SU-DHL-6 (cell line): Measurements from ENCODE around the gene CACNG3.

Experiments
- H2AFZ ChIP-seq: fragments of 200-600 bp; sonication (generic); 2 replicates; pipeline ENCODE4 v1.6.1; 2014; ENCODE audit warnings: low read depth, mild to moderate bottlenecking, moderate library complexity, mixed read lengths, antibody characterized with exemption, low read length; ENCODE audit not compliant: severe bottlenecking
- H3F3A ChIP-seq: fragments of 200-600 bp; shearing (Covaris generic); 2 replicates; pipeline ENCODE4 v1.6.0; 2016; ENCODE audit warnings: antibody characterized with exemption, mild to moderate bottlenecking; ENCODE audit not compliant: insufficient read depth
- H3K27ac ChIP-seq: fragments of 200-600 bp; sonication (generic); 2 replicates; pipeline ENCODE4 v1.5.1; 2016; ENCODE audit warnings: low read depth, mild to moderate bottlenecking, low read length, moderate library complexity, mixed read lengths
- H3K27me3 ChIP-seq: fragments of 200-600 bp; sonication (generic), shearing (Covaris generic); 2 replicates; pipeline ENCODE4 v1.6.0; 2014; ENCODE audit warnings: mild to moderate bottlenecking, low read length
- H3K36me3 ChIP-seq: fragments of 200-600 bp; sonication (generic); 2 replicates; pipeline ENCODE4 v1.6.1; 2014; ENCODE audit warnings: mild to moderate bottlenecking, low read length, mixed read lengths
- H3K4me2 ChIP-seq: fragments of 300-600, 200-600 bp; shearing (Covaris generic), sonication (generic); 2 replicates; pipeline ENCODE4 v1.6.0; 2014; ENCODE audit warnings: low read length, low read depth, mild to moderate bottlenecking; ENCODE audit not compliant: poor library complexity, severe bottlenecking
- H3K4me3 ChIP-seq: fragments of 200-600 bp; sonication (generic); 2 replicates; pipeline ENCODE4 v1.5.1; 2014; ENCODE audit warnings: antibody characterized with exemption, low read length, mild to moderate bottlenecking, mixed read lengths; ENCODE audit not compliant: insufficient read depth, poor library complexity, severe bottlenecking
- H3K79me2 ChIP-seq: fragments of 200-600 bp; sonication (generic); 2 replicates; pipeline ENCODE4 v1.6.1; 2014; ENCODE audit warnings: mild to moderate bottlenecking, low read length, moderate library complexity; ENCODE audit not compliant: insufficient read depth
- H3K9ac ChIP-seq: fragments of 200-600 bp; sonication (generic); 2 replicates; pipeline ENCODE4 v1.7.0; 2014; ENCODE audit warnings: mild to moderate bottlenecking, low read length
- H3K9me2 ChIP-seq: fragments of 200-600 bp; sonication (generic); replicated peaks from 2 replicates; pipeline ENCODE4 v1.6.1; 2014; ENCODE audit warnings: low read length; ENCODE audit not compliant: insufficient read depth
- H3K9me3 ChIP-seq: fragments of 200-600 bp; sonication (generic); 2 replicates; pipeline ENCODE4 v1.6.1; 2014; ENCODE audit warnings: low read length, mixed read lengths; ENCODE audit not compliant: insufficient read depth
- H4K20me1 ChIP-seq: fragments of 200-600 bp; sonication (generic); 2 replicates; pipeline ENCODE4 v1.6.1; 2014; ENCODE audit warnings: low read depth, mild to moderate bottlenecking, antibody characterized with exemption, low read length, moderate library complexity, mixed read lengths
- EZH2phosphoT487 ChIP-seq: fragments of 200-600 bp; sonication (generic), shearing (Covaris generic); conservative IDR thresholded peaks from 2 replicates; pipeline ENCODE4 v1.6.1; 2018; ENCODE audit warnings: mild to moderate bottlenecking, antibody characterized with exemption, low read length, moderate library complexity, mixed read lengths
- TF ChIP-seq, protein P1 (sequence below): fragments of 200-600 bp; sonication (generic); IDR thresholded peaks from one replicate; pipeline ENCODE4 v1.5.1; 2017; ENCODE audit warnings: antibody characterized with exemption, mild to moderate bottlenecking, low read length, moderate library complexity; ENCODE audit not compliant: insufficient read depth, poor library complexity, severe bottlenecking

Gene CACNG3

DNA sequence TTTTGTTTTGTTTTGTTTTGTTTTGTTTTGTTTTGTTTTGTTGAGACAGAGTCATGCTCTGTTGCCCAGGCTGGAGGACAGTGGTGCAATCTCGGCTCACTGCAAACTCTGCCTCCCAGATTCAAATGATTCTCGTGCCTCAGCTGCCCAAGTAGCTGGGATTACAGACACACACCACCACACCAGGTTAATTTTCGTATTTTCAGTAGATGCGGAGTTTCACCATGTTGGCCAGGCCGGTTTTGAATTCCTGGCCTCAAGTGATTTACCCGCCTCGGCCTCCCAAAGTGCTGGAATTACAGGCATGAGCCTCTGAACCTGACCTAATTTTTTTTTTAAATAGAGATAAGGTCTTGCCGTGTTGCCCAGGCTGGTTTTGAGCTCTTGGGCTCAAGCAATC, 46.5 kb downstream of the CACNG3 start:
- H3K79me2 ChIP-seq, result no peaks in the 10 kb centered on the region
- no peak overlapping the region for H3K4me3 ChIP-seq
- no peaks in the 10 kb centered on the region for H4K20me1 ChIP-seq
- H3F3A ChIP-seq, result no peaks in the 10 kb centered on the region
- H3K4me2 ChIP-seq, result no peak overlapping the region
- H3K9me3 ChIP-seq, result no peaks in the 10 kb centered on the region
- H3K9ac ChIP-seq, result no peak overlapping the region
- TF ChIP-seq, protein P1, sequence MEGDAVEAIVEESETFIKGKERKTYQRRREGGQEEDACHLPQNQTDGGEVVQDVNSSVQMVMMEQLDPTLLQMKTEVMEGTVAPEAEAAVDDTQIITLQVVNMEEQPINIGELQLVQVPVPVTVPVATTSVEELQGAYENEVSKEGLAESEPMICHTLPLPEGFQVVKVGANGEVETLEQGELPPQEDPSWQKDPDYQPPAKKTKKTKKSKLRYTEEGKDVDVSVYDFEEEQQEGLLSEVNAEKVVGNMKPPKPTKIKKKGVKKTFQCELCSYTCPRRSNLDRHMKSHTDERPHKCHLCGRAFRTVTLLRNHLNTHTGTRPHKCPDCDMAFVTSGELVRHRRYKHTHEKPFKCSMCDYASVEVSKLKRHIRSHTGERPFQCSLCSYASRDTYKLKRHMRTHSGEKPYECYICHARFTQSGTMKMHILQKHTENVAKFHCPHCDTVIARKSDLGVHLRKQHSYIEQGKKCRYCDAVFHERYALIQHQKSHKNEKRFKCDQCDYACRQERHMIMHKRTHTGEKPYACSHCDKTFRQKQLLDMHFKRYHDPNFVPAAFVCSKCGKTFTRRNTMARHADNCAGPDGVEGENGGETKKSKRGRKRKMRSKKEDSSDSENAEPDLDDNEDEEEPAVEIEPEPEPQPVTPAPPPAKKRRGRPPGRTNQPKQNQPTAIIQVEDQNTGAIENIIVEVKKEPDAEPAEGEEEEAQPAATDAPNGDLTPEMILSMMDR, result no peak
- TF ChIP-seq EZH2phosphoT487, result no peak
- H3K27ac ChIP-seq, result no peak overlapping the region
- H3K9me2 ChIP-seq, result no peaks in the 10 kb centered on the region
- H2AFZ ChIP-seq, result no peak overlapping the region
- H3K27me3 ChIP-seq, result no peaks in the 10 kb centered on the region; the same call in 1 of the 2 replicates
- H3K36me3 ChIP-seq, result no peaks in the 10 kb centered on the region

DNA sequence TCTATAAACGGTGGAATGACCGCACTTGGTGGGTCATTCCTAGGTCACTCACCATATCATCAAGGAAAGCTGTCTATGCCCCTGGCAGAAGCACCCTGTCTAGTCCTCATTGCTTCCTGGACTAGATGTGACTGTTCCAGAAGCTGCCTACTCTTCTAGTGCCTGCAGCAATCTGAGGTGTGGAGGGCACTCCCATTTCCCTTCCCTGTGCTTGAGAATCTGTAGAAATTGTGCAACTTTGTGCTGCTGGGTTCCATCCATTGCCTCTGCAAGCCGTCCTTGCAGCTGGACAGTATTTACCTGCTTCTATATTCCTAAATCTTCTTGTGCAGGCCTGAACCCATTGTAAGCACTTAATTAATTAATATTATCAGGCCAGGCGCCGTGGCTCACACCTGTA, 52.1 kb downstream of the CACNG3 start:
- Histone ChIP-seq H4K20me1 (no peaks in the 10 kb centered on the region), H2AFZ (no peak overlapping the region), H3F3A (no peaks in the 10 kb centered on the region), H3K9ac (no peak overlapping the region), H3K4me2 (no peak overlapping the region), H3K27ac (no peak overlapping the region), H3K9me2 (no peaks in the 10 kb centered on the region), H3K9me3 (no peaks in the 10 kb centered on the region), H3K36me3 (no peaks in the 10 kb centered on the region), H3K79me2 (no peaks in the 10 kb centered on the region), H3K4me3 (no peak overlapping the region), H3K27me3 (no peaks in the 10 kb centered on the region)
- TF ChIP-seq, protein P1, result no peak
- TF ChIP-seq EZH2phosphoT487, result no peak

DNA sequence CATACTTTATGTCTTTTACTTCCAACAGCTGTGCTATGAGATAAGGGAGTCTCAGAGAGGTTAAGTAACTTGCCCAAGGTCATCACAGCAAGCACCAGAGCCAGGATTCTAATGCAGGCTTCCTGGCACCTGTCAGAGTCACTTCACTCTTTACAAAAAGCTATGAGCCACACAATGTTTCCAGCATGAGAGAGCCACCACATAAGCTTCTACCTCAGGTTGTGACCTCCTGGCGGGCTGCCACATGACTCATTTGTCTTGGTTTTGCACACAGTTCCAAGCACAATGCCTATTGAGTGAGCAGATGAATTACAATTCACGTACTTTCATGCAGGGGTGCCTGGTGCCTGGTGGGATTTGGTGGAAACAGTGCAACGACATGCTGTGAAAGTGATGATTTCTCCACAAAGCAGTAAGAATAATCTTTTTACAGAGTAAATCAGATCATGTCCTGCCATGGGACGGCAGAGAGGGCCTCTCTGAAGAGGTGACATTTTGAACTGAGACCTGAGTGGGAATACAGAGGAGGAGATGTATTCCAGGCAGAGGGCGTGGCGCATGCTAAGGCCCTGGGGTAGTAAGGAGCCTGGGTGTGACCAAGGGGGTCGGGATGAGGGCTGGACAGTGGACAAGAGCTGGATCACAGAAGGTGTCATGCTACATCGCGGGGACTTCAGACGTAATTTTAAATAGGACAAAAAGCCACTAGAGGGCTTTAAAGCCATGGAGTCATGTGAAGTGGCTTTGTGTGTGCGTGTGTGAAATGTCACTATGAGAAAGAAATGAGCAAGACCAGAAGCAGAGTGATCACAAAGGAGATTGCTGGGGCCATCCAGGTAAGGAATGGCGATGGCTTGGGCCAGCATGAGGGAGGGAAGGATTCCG, 53.4 kb downstream of the CACNG3 start:
- Histone ChIP-seq H3K9ac (no peak overlapping the region), H3K36me3 (no peaks in the 10 kb centered on the region), H3K79me2 (no peaks in the 10 kb centered on the region), H3K4me3 (no peak overlapping the region), H3K27me3 (no peaks in the 10 kb centered on the region), H3K27ac (no peak overlapping the region), H2AFZ (no peak overlapping the region), H3K9me2 (no peaks in the 10 kb centered on the region), H3K4me2 (no peak overlapping the region), H3F3A (no peaks in the 10 kb centered on the region), H3K9me3 (no peaks in the 10 kb centered on the region), H4K20me1 (no peaks in the 10 kb centered on the region)
- no peak for TF ChIP-seq EZH2phosphoT487
- TF ChIP-seq, protein P1, result no peak
